GM23338 (cell line): ENCODE measurements around the gene ATL2.

ENCODE experiments used
- EZH2 ChIP-seq: fragments of 200-600 bp; sonication (generic); IDR thresholded peaks from one replicate; pipeline ENCODE4 v1.8.0; 2017; ENCODE audit warnings: antibody characterized with exemption, mild to moderate bottlenecking, low read depth; ENCODE audit not compliant: unreplicated experiment
- EZH2phosphoT487 ChIP-seq: fragments of 200-600 bp; sonication (generic); IDR thresholded peaks from one replicate; pipeline ENCODE4 v1.8.1; 2018; ENCODE audit warnings: antibody characterized with exemption; ENCODE audit not compliant: unreplicated experiment
- JUNB ChIP-seq: IDR thresholded peaks from one replicate; pipeline ENCODE4 v1.6.1; 2016; ENCODE audit warnings: antibody characterized with exemption; ENCODE audit not compliant: unreplicated experiment
- NANOG ChIP-seq: IDR thresholded peaks from 2 replicates; pipeline ENCODE4 v1.6.1; 2016; ENCODE audit warnings: antibody characterized with exemption, borderline replicate concordance
- POLR2AphosphoS5 ChIP-seq: IDR thresholded peaks from 2 replicates; pipeline ENCODE4 v1.6.1; 2016; ENCODE audit warnings: antibody characterized with exemption, low read depth
- STAT1 ChIP-seq: IDR thresholded peaks from one replicate; pipeline ENCODE4 v1.6.1; 2016; ENCODE audit warnings: antibody characterized with exemption; ENCODE audit not compliant: unreplicated experiment
- ZNF331 ChIP-seq: fragments of 250-450 bp; sonication (Bioruptor Pico); IDR thresholded peaks from 2 replicates; pipeline ENCODE4 v1.5.0; 2020; ENCODE audit warnings: low read depth, mild to moderate bottlenecking, moderate library complexity
- TF ChIP-seq, protein P1 (sequence below), 2 experiments: fragments of 200-600 bp in 1 of 2; sonication (generic) in 1 of 2; conservative IDR thresholded peaks; 2 replicates each; pipeline versions ENCODE4 v1.5.1 to v1.6.1; 2016 to 2017; ENCODE audit warnings: antibody characterized with exemption in 2 of 2, low read depth in 2 of 2, mild to moderate bottlenecking in 2 of 2, moderate library complexity in 1 of 2
- TF ChIP-seq, protein P2 (sequence below): IDR thresholded peaks from one replicate; pipeline ENCODE4 v1.6.1; 2018; ENCODE audit warnings: antibody characterized with exemption; ENCODE audit not compliant: unreplicated experiment

DNA sequence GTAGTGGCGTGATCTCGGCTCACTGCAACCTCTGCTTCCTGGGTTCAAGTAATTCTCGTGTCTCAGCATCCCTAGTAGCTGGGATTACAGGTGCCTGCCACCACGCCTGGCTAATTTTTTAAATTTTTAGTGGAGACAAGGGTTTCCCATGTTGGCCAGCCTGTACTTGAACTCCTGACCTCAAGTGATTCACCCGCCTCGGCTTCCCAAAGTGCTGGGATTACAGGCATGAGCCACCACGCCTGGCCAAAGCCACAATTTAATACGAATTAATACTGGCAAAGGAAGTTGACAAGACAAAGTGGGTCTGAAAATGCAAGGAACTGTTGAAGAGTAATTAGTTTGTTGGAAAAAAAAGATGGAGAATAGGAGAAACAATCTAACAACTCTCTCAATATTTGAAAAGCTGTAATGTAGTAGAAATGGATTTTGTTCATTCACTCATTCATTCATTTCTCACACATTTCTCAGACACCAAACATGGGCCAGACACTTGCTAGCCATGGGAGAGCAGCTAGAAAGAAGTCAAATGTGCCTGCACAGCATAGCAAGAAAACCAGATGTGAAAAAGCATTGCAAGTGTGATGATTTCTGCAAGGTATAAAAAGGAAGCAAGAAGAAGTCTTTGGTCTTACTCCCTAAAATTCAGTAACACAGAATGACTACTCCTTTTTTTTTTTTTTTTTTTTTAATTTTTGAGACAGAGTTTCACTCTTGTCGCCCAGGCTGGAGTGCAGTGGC lies 39.4 kb upstream of the ATL2 start:
- no peak for TF ChIP-seq ZNF331 (CRISPR knock-in tag)
- TF ChIP-seq, protein P1, sequence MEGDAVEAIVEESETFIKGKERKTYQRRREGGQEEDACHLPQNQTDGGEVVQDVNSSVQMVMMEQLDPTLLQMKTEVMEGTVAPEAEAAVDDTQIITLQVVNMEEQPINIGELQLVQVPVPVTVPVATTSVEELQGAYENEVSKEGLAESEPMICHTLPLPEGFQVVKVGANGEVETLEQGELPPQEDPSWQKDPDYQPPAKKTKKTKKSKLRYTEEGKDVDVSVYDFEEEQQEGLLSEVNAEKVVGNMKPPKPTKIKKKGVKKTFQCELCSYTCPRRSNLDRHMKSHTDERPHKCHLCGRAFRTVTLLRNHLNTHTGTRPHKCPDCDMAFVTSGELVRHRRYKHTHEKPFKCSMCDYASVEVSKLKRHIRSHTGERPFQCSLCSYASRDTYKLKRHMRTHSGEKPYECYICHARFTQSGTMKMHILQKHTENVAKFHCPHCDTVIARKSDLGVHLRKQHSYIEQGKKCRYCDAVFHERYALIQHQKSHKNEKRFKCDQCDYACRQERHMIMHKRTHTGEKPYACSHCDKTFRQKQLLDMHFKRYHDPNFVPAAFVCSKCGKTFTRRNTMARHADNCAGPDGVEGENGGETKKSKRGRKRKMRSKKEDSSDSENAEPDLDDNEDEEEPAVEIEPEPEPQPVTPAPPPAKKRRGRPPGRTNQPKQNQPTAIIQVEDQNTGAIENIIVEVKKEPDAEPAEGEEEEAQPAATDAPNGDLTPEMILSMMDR (conservative IDR thresholded peaks at IDR 0.05; ENCODE audit: low read depth in 2 of 2), result no peak
- TF ChIP-seq NANOG, result no peak
- TF ChIP-seq JUNB, result no peak
- TF ChIP-seq STAT1, result no peak
- TF ChIP-seq EZH2, result no peak
- no peak for TF ChIP-seq POLR2AphosphoS5
- TF ChIP-seq EZH2phosphoT487, result no peak
- TF ChIP-seq, protein P2, sequence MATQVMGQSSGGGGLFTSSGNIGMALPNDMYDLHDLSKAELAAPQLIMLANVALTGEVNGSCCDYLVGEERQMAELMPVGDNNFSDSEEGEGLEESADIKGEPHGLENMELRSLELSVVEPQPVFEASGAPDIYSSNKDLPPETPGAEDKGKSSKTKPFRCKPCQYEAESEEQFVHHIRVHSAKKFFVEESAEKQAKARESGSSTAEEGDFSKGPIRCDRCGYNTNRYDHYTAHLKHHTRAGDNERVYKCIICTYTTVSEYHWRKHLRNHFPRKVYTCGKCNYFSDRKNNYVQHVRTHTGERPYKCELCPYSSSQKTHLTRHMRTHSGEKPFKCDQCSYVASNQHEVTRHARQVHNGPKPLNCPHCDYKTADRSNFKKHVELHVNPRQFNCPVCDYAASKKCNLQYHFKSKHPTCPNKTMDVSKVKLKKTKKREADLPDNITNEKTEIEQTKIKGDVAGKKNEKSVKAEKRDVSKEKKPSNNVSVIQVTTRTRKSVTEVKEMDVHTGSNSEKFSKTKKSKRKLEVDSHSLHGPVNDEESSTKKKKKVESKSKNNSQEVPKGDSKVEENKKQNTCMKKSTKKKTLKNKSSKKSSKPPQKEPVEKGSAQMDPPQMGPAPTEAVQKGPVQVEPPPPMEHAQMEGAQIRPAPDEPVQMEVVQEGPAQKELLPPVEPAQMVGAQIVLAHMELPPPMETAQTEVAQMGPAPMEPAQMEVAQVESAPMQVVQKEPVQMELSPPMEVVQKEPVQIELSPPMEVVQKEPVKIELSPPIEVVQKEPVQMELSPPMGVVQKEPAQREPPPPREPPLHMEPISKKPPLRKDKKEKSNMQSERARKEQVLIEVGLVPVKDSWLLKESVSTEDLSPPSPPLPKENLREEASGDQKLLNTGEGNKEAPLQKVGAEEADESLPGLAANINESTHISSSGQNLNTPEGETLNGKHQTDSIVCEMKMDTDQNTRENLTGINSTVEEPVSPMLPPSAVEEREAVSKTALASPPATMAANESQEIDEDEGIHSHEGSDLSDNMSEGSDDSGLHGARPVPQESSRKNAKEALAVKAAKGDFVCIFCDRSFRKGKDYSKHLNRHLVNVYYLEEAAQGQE, result no peak
